Brain microvascular endothelial cell (primary cell): ENCODE data around the gene TMEM184A.

ENCODE experiments used
- DNase-seq: peaks from one replicate; pipeline ENCODE4 v3.0.0-alpha.2; 2020
- H3K27ac ChIP-seq: fragments of 250-450 bp; sonication (Bioruptor Pico); 2 replicates; pipeline ENCODE4 v1.5.1; 2020; ENCODE audit warnings: mild to moderate bottlenecking, moderate library complexity
- H3K27me3 ChIP-seq: fragments of 250-450 bp; sonication (Bioruptor Pico); replicated peaks from 2 replicates; pipeline ENCODE4 v1.5.1; 2020; ENCODE audit warnings: mild to moderate bottlenecking
- H3K36me3 ChIP-seq: fragments of 250-450 bp; sonication (Bioruptor Pico); replicated peaks from 2 replicates; pipeline ENCODE4 v1.5.1; 2020; ENCODE audit warnings: mild to moderate bottlenecking
- H3K4me3 ChIP-seq: 2 replicates; pipeline ENCODE4 v1.5.1; 2011; ENCODE audit warnings: low read depth, mild to moderate bottlenecking, control low read depth, low read length, moderate library complexity
- CTCF ChIP-seq: IDR thresholded peaks from 2 replicates; pipeline ENCODE4 v1.5.1; 2011; ENCODE audit warnings: low read depth, mild to moderate bottlenecking, moderate library complexity, low read length, control low read depth, inconsistent platforms; ENCODE audit errors: missing control alignments
- in situ Hi-C: cut with HindIII; loops from 2 replicates; pipeline ENCODE4 v1.10.0; 2017; ENCODE audit warnings: low sequenced_read_pairs, low pct_ligation_motif_present

The TMEM184A gene

GRCh38 chr7:1545417-1546246 lies 10.4 kb downstream of the TMEM184A start:
- in situ Hi-C loops = no loop called here
- Histone ChIP-seq H3K36me3 (peaks cover 27% of the 10 kb centered on the region), H3K27ac (no peak overlapping the region), H3K4me3 (no peak overlapping the region), H3K27me3 (no peaks in the 10 kb centered on the region)
- TF ChIP-seq CTCF = peak; percentile 20
- DNase-seq = no peak

- Histone ChIP-seq H3K36me3 (peaks cover 31% of the 10 kb centered on the region), H3K27me3 (no peaks in the 10 kb centered on the region), H3K27ac (no peak overlapping the region), H3K4me3 (no peak overlapping the region)
- no peak for DNase-seq
- TF ChIP-seq CTCF = no peak
- in situ Hi-C loops = no loop called here
Measured at GRCh38 chr7:1544896-1545416, 11.0 kb downstream of the TMEM184A start.

GRCh38 chr7:1544178-1544895 lies 11.7 kb downstream of the TMEM184A start:
- H3K27me3 ChIP-seq = no peaks in the 10 kb centered on the region
- no peak for TF ChIP-seq CTCF
- DNase-seq = no peak
- peaks cover 37% of the 10 kb centered on the region for H3K36me3 ChIP-seq
- in situ Hi-C loops = no loop called here
- no peak overlapping the region for H3K27ac ChIP-seq
- H3K4me3 ChIP-seq = no peak overlapping the region

GRCh38 chr7:1543826-1544177 lies 12.2 kb downstream of the TMEM184A start:
- in situ Hi-C loops = no loop called here
- no peak for DNase-seq
- H3K36me3 ChIP-seq = peaks cover 41% of the 10 kb centered on the region
- no peaks in the 10 kb centered on the region for H3K27me3 ChIP-seq
- H3K27ac ChIP-seq = no peak overlapping the region
- no peak overlapping the region for H3K4me3 ChIP-seq
- no peak for TF ChIP-seq CTCF

GRCh38 chr7:1542841-1543747 lies 12.9 kb downstream of the TMEM184A start:
- Histone ChIP-seq H3K27me3 (no peaks in the 10 kb centered on the region), H3K4me3 (no peak overlapping the region), H3K36me3 (peaks cover 41% of the 10 kb centered on the region), H3K27ac (no peak overlapping the region)
- in situ Hi-C loops = no loop called here
- no peak for TF ChIP-seq CTCF
- DNase-seq = no peak
